22Rv1 (cell line): ENCODE measurements around the gene NRAS.

Source experiments
- H3K27ac ChIP-seq: fragments of 450-650 bp; 2 replicates; pipeline ENCODE4 v1.5.1; 2017
- ZFX ChIP-seq: fragments of 450-650 bp; IDR thresholded peaks from 2 replicates; pipeline ENCODE4 v1.6.1; 2017; ENCODE audit warnings: antibody characterized with exemption, borderline replicate concordance
- TF ChIP-seq, protein P1 (sequence below): fragments of 450-650 bp; IDR thresholded peaks from 2 replicates; pipeline ENCODE4 v1.5.1; 2017; ENCODE audit warnings: mild to moderate bottlenecking

Gene NRAS

GRCh38 chr1:114677691-114678090 lies 38.9 kb downstream of the NRAS start:
- H3K27ac ChIP-seq, result no peak overlapping the region
- no peak for TF ChIP-seq ZFX
- TF ChIP-seq, protein P1, sequence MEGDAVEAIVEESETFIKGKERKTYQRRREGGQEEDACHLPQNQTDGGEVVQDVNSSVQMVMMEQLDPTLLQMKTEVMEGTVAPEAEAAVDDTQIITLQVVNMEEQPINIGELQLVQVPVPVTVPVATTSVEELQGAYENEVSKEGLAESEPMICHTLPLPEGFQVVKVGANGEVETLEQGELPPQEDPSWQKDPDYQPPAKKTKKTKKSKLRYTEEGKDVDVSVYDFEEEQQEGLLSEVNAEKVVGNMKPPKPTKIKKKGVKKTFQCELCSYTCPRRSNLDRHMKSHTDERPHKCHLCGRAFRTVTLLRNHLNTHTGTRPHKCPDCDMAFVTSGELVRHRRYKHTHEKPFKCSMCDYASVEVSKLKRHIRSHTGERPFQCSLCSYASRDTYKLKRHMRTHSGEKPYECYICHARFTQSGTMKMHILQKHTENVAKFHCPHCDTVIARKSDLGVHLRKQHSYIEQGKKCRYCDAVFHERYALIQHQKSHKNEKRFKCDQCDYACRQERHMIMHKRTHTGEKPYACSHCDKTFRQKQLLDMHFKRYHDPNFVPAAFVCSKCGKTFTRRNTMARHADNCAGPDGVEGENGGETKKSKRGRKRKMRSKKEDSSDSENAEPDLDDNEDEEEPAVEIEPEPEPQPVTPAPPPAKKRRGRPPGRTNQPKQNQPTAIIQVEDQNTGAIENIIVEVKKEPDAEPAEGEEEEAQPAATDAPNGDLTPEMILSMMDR, result no peak

GRCh38 chr1:114676115-114676514 lies 40.5 kb downstream of the NRAS start:
- H3K27ac ChIP-seq, result no peak overlapping the region
- no peak for TF ChIP-seq ZFX
- TF ChIP-seq, protein P1, result no peak

GRCh38 chr1:114671939-114672275 lies 44.7 kb downstream of the NRAS start:
- TF ChIP-seq, protein P1, result no peak
- no peak for TF ChIP-seq ZFX
- no peak overlapping the region for H3K27ac ChIP-seq

GRCh38 chr1:114671011-114671938 lies 45.3 kb downstream of the NRAS start:
- no peak overlapping the region for H3K27ac ChIP-seq
- TF ChIP-seq ZFX, result no peak
- TF ChIP-seq, protein P1, result peak; percentile 64

DNA sequence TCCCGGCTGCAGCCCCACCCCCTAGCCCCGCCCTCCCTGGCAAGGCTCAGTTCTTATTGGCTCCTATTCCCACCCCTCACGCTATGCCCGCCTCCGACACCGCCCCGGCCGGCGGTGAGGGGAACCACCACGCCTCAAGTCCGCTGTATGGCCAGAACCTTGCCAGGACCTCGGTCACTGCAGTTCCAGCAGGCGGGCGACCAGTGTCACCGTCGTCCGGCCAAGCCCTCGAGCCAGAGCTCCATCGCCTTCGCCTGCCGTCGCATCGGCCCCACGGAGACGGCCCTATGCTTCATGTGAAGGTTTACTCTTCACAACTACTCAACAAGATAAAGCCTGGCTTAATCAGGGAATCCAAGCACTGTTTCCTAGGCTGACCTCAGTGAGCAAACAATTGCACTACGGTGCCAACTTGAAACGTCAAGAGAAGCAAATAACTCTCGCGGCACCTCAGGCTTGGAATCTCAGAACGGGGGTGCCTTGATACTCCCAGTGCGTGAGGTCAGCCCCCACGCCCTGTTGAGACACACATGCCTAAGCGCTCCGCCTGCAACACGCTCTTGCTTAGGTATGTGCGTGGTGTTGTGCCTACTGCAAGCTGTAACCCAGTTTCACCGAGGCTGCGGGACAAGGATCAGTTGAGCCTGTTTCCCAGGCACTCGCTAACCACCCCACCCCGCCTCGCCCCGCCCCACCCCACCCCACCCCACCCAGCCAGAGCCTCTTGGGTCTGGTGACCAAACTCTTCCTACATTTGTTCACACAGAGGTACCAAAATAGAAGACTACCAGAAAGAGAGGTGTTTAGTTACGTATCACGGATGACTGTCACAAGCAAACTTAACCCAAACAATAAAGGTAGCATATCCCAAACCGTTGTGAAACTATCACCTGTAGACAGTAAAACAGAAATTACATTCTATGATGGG lies 46.2 kb downstream of the NRAS start:
- no peak for TF ChIP-seq ZFX
- TF ChIP-seq, protein P1, result no peak
- no peak overlapping the region for H3K27ac ChIP-seq

DNA sequence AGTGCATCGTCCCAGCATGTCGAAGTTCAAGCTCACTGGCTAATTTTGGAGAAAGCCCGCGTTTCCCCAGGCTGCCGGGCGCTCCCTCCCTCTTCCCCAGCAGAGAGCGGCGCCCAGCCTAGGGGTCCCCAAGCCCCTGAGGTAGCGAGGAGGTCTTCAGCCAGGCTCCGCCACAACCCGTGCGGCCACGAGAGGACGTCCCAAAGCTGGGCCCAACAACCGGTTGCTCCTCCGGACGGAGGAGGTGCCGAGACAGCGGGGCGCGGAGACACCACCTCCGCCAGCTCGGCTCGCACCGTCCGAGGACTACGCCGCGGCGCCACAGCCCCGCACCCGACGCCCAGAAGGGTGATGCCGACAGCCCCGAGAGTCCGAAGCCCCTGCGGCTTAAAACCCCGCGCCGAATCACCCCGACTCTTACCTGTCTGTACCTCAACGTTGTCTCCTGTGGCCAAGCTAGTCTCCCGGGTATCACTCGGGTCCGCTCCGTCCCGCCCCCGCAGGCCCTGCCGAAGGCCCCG lies 46.9 kb downstream of the NRAS start, which contains the start of gene DENND2C:
Gene DENND2C (minus strand): TSS at position 488 of the 521 bp plus-strand sequence. CDS start 44,065 bp downstream, outside the sequence.
- TF ChIP-seq ZFX, result no peak
- TF ChIP-seq, protein P1, result no peak
- no peak within 1 kb of the TSS for H3K27ac ChIP-seq
